Measurements from ENCODE around the gene THTPA. TPM values are rescaled to one million over a fixed set of nuclear protein-coding genes. Genes with fewer than 3 reads are reported as not detected.
"Not testable (repeated sequence)": the region's sequence is repeated elsewhere in the genome, so short reads cannot be mapped to it uniquely, and the experiment has no call there.

Gene THTPA
- total and polyA plus RNA-seq, 3 experiments from 2014 or later, result 10.7 to 13.4 (median 13.4) TPM

- Histone ChIP-seq H3K4me1 (ENCODE audit: insufficient read depth, low read length) (peaks cover 9% of the 10 kb centered on the region), H3K9me3 (ENCODE audit: low read length) (no peaks in the 10 kb centered on the region), H3K4me3 (ENCODE audit: low read length) (no peak overlapping the region), H3K36me3 (ENCODE audit: insufficient read depth, low read length) (no peaks in the 10 kb centered on the region), H3K27ac (ENCODE audit: low read depth, low read length) (no peak overlapping the region), H3K27me3 (ENCODE audit: insufficient read depth, low read length, poor library complexity, severe bottlenecking) (no peaks in the 10 kb centered on the region)
- no peak overlapping the region for H3K27ac Mint-ChIP-seq
- no peak overlapping the region for H3K4me3 Mint-ChIP-seq
- H3K27me3 Mint-ChIP-seq, result peaks cover 13 to 18% of the 10 kb centered on the region in 2 donors
- CTCF ChIA-PET, result interaction anchor here (1.2 to 3.4 kb wide), 3 partner anchors 22 to 363 kb away, joined by 5 to 28 read pairs (median 6); partner anchors contain the start of gene DHRS4
- peaks cover 3 to 8% (median 7%) of the 10 kb centered on the region in 3 donors for H3K4me1 Mint-ChIP-seq
- POLR2A ChIA-PET, result no interaction called here
- DNase-seq, result no peak
- no peaks in the 10 kb centered on the region for H3K36me3 Mint-ChIP-seq
- H3K9me3 Mint-ChIP-seq, result no peaks in the 10 kb centered on the region
These were observed 34.1 kb downstream of the THTPA start for GRCh38 chr14:23590198-23590597.

GRCh38 chr14:23594191-23594590 lies 38.1 kb downstream of the THTPA start:
- H3K9me3 ChIP-seq (ENCODE audit: low read length); H3K27me3 ChIP-seq (ENCODE audit: insufficient read depth, low read length, poor library complexity, severe bottlenecking); H3K27ac ChIP-seq (ENCODE audit: low read depth, low read length); H3K4me1 ChIP-seq (ENCODE audit: insufficient read depth, low read length); H3K36me3 ChIP-seq (ENCODE audit: insufficient read depth, low read length); POLR2A ChIA-PET; DNase-seq; H3K36me3 Mint-ChIP-seq; H3K4me1 Mint-ChIP-seq; H3K4me3 Mint-ChIP-seq; H3K27ac Mint-ChIP-seq; H3K4me3 ChIP-seq (ENCODE audit: low read length); H3K9me3 Mint-ChIP-seq; H3K27me3 Mint-ChIP-seq: not testable (repeated sequence)
- CTCF ChIA-PET, result interaction anchor here (1.1 kb wide), 1 partner anchor 38 kb away, joined by 4 read pairs; no protein-coding TSS in a partner anchor

DNA sequence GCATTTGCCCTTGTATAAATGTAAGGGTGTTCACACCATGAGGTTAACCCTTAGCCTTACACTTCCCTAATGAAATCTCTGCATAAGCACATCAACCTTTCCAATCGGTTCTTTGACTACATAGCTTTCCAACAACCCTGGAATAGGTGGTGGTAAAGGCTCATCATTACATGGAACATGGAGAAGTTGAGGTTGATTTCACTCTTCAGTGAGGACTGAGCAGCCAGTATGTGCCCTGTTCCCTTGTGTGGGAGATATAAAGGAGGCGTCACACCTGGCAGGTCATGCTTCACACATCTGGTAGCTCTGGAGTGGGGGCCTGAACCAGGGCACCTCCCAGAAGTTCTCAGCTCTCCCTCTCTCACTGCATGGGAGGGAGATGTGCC lies 44.2 kb downstream of the THTPA start:
- Histone ChIP-seq H3K36me3 (ENCODE audit: insufficient read depth, low read length) (no peaks in the 10 kb centered on the region), H3K27me3 (ENCODE audit: insufficient read depth, low read length, poor library complexity, severe bottlenecking) (no peaks in the 10 kb centered on the region), H3K27ac (ENCODE audit: low read depth, low read length) (no peak overlapping the region), H3K4me1 (ENCODE audit: insufficient read depth, low read length) (no peaks in the 10 kb centered on the region), H3K4me3 (ENCODE audit: low read length) (no peak overlapping the region), H3K9me3 (ENCODE audit: low read length) (no peaks in the 10 kb centered on the region)
- Mint-ChIP-seq H3K4me3 (no peak overlapping the region), H3K4me1 (no peaks in the 10 kb centered on the region), H3K36me3 (peaks cover 0 to 17% (median 3%) of the 10 kb centered on the region in 3 donors), H3K27ac (no peak overlapping the region), H3K27me3 (peaks cover 9 to 15% of the 10 kb centered on the region in 2 donors), H3K9me3 (peaks cover 0 to 3% (median 2%) of the 10 kb centered on the region in 5 donors)
- CTCF ChIA-PET, result interaction anchor here (1.2 kb wide), 1 partner anchor 11 kb away, joined by 3 read pairs; no protein-coding TSS in a partner anchor
- no peak for DNase-seq
- POLR2A ChIA-PET, result interaction anchor here (0.7 kb wide), 1 partner anchor 142 kb away, joined by 4 read pairs; no protein-coding TSS in a partner anchor

DNA sequence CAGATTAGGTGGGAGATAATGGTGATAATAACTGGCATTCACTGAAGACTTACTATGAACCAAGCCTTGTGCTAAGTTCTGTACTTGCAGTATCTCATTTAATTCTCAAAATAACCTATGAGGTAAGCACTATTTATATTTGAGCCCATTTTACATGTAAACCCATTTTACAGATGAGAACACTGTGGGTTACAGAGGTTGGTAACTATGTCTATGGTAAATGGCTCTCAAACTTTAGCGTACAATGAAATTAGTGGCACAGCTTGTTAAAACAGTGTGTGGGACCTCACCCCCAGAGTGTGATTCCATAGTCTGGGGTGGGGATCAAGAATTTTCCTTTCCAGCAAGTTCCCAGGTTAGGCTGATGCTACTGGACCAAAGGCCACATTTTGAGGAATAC lies 44.7 kb downstream of the THTPA start:
- no peaks in the 10 kb centered on the region for H3K27me3 ChIP-seq (ENCODE audit: insufficient read depth, low read length, poor library complexity, severe bottlenecking)
- Mint-ChIP-seq H3K4me1 (no peaks in the 10 kb centered on the region), H3K27me3 (peaks cover 9 to 15% of the 10 kb centered on the region in 2 donors), H3K36me3 (peaks cover 0 to 17% (median 3%) of the 10 kb centered on the region in 3 donors), H3K9me3 (peaks cover 0 to 3% (median 2%) of the 10 kb centered on the region in 5 donors), H3K27ac (peak overlapping the region in 1 of 8 donors; percentile 21), H3K4me3 (no peak overlapping the region)
- CTCF ChIA-PET, result interaction anchor here (1.2 kb wide), 1 partner anchor 12 kb away, joined by 3 read pairs; no protein-coding TSS in a partner anchor
- DNase-seq, result no peak
- POLR2A ChIA-PET, result no interaction called here
- H3K36me3 ChIP-seq (ENCODE audit: insufficient read depth, low read length), result no peaks in the 10 kb centered on the region
- no peak overlapping the region for H3K27ac ChIP-seq (ENCODE audit: low read depth, low read length)
- H3K4me1 ChIP-seq (ENCODE audit: insufficient read depth, low read length), result no peaks in the 10 kb centered on the region
- H3K9me3 ChIP-seq (ENCODE audit: low read length), result no peaks in the 10 kb centered on the region
- no peak overlapping the region for H3K4me3 ChIP-seq (ENCODE audit: low read length)

DNA sequence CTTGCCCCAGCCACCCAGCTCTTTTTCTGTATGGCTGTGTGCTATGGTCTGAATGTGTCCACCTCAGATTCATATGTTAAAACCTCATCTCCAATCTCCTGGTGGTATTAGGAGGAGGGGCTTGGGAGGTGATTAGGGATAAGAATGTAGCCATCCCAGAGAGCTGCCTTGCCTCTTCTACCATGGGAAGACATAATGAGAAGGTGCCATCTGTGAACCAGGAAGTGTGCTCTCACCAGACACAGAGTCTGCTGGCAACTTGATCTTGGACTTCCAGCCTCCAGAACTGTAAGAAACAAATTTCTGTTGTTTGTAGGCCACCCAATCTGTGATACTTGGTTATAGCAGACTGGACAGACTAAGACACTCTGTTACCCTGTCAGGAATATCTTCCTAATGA lies 45.4 kb downstream of the THTPA start:
- Mint-ChIP-seq H3K4me3 (no peak overlapping the region), H3K27ac (no peak overlapping the region), H3K9me3 (peaks cover 0 to 3% (median 2%) of the 10 kb centered on the region in 5 donors), H3K36me3 (peaks cover 0 to 17% (median 3%) of the 10 kb centered on the region in 3 donors), H3K27me3 (peaks cover 9 to 15% of the 10 kb centered on the region in 2 donors), H3K4me1 (no peaks in the 10 kb centered on the region)
- no peak overlapping the region for H3K27ac ChIP-seq (ENCODE audit: low read depth, low read length)
- no peaks in the 10 kb centered on the region for H3K9me3 ChIP-seq (ENCODE audit: low read length)
- CTCF ChIA-PET, result interaction anchor here (1.2 kb wide), 1 partner anchor 12 kb away, joined by 3 read pairs; no protein-coding TSS in a partner anchor
- no peaks in the 10 kb centered on the region for H3K36me3 ChIP-seq (ENCODE audit: insufficient read depth, low read length)
- H3K27me3 ChIP-seq (ENCODE audit: insufficient read depth, low read length, poor library complexity, severe bottlenecking), result no peaks in the 10 kb centered on the region
- no peaks in the 10 kb centered on the region for H3K4me1 ChIP-seq (ENCODE audit: insufficient read depth, low read length)
- DNase-seq, result no peak
- POLR2A ChIA-PET, result no interaction called here
- H3K4me3 ChIP-seq (ENCODE audit: low read length), result no peak overlapping the region

- H3K36me3 ChIP-seq (ENCODE audit: insufficient read depth, low read length), result no peaks in the 10 kb centered on the region
- H3K4me3 ChIP-seq (ENCODE audit: low read length), result no peak overlapping the region
- Mint-ChIP-seq H3K36me3 (peaks cover 0 to 17% (median 3%) of the 10 kb centered on the region in 3 donors), H3K4me3 (no peak overlapping the region), H3K27ac (peak overlapping the region in 1 of 8 donors; percentile 55), H3K4me1 (no peaks in the 10 kb centered on the region), H3K27me3 (peaks cover 8 to 15% of the 10 kb centered on the region in 2 donors), H3K9me3 (peaks cover 0 to 3% (median 2%) of the 10 kb centered on the region in 5 donors)
- H3K9me3 ChIP-seq (ENCODE audit: low read length), result no peaks in the 10 kb centered on the region
- DNase-seq, result no peak
- no peak overlapping the region for H3K27ac ChIP-seq (ENCODE audit: low read depth, low read length)
- no peaks in the 10 kb centered on the region for H3K4me1 ChIP-seq (ENCODE audit: insufficient read depth, low read length)
- H3K27me3 ChIP-seq (ENCODE audit: insufficient read depth, low read length, poor library complexity, severe bottlenecking), result no peaks in the 10 kb centered on the region
- ChIA-PET POLR2A (no interaction called here), CTCF (no interaction called here)
These were observed 45.7 kb downstream of the THTPA start for GRCh38 chr14:23601845-23602180.

DNA sequence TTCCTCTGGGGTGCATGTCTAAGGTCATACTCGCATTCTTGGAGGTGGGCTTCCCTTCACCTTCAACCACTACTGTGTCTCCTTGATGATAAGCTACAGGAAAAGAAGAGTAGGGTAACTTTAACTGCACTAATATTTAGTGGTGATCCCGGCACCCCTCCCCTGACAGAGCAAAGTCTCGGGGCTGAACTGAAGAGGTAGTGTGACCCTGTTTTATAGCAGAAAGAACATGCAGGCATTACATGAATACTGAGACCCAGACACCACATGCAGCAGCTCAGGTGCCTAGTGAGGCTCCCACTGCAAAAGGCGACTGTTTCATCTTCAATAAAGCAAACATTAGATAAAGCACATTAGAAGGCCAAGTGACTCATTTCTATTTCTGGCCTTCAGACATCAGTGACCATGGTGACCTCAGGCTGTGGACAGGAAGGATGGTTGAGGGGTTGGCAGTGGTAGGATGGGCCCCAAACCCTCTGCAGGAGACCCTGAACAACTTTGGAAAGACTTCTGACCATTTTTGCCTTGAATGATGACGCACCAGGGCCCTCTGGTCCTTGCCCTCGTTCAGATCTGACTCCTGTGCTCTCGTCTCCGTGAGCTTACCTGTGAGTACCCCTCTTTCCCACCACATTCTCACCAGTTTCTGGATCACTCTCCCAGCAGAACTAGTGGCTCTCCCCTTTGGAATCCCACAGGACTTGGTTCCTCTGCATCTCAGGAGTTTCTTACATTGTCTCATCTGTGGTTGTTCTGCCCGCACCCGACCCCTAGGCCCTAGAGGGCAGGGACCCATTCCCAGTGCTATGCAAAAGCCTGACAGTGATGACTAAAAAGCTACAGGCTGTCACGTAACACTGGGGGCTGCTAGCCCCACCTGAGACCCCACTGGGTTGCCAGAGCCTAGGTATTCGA lies 46.4 kb downstream of the THTPA start:
- Histone ChIP-seq H3K27ac (ENCODE audit: low read depth, low read length) (no peak overlapping the region), H3K27me3 (ENCODE audit: insufficient read depth, low read length, poor library complexity, severe bottlenecking) (no peaks in the 10 kb centered on the region), H3K9me3 (ENCODE audit: low read length) (no peaks in the 10 kb centered on the region), H3K36me3 (ENCODE audit: insufficient read depth, low read length) (no peaks in the 10 kb centered on the region), H3K4me3 (ENCODE audit: low read length) (no peak overlapping the region), H3K4me1 (ENCODE audit: insufficient read depth, low read length) (no peaks in the 10 kb centered on the region)
- Mint-ChIP-seq H3K36me3 (peaks cover 0 to 17% (median 3%) of the 10 kb centered on the region in 3 donors), H3K4me1 (no peaks in the 10 kb centered on the region), H3K4me3 (no peak overlapping the region), H3K27me3 (peaks cover 5 to 14% of the 10 kb centered on the region in 2 donors), H3K27ac (peak overlapping the region in 1 of 8 donors; percentile 36), H3K9me3 (peaks cover 0 to 3% (median 2%) of the 10 kb centered on the region in 5 donors)
- ChIA-PET CTCF (no interaction called here), POLR2A (no interaction called here)
- DNase-seq, result no peak

DNA sequence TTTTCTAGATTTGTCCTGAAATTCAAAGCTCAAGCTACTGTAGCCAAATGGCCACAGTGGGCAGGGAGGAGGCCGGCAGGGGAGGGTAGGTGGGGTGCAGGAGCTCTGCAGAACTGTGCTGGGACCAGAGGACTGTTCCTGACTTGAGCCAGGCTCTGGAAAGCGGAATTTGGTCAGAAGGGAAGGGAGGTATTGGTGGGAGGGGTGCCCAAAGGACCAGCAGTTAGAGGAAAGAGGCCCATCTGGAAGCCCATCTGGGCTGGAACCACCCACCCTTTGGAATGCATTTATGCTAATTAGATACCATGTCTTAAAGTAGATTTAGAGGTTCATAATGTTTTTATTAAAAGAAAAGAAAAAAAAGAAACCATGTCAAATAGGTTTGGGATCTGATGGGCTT lies 47.0 kb downstream of the THTPA start:
- no peak for DNase-seq
- peaks cover 0 to 17% (median 3%) of the 10 kb centered on the region in 3 donors for H3K36me3 Mint-ChIP-seq
- Histone ChIP-seq H3K9me3 (ENCODE audit: low read length) (no peaks in the 10 kb centered on the region), H3K4me3 (ENCODE audit: low read length) (no peak overlapping the region), H3K27me3 (ENCODE audit: insufficient read depth, low read length, poor library complexity, severe bottlenecking) (no peaks in the 10 kb centered on the region), H3K4me1 (ENCODE audit: insufficient read depth, low read length) (no peaks in the 10 kb centered on the region), H3K36me3 (ENCODE audit: insufficient read depth, low read length) (no peaks in the 10 kb centered on the region), H3K27ac (ENCODE audit: low read depth, low read length) (no peak overlapping the region)
- H3K4me1 Mint-ChIP-seq, result no peaks in the 10 kb centered on the region
- ChIA-PET CTCF (no interaction called here), POLR2A (no interaction called here)
- H3K27ac Mint-ChIP-seq, result no peak overlapping the region
- peaks cover 5 to 10% of the 10 kb centered on the region in 2 donors for H3K27me3 Mint-ChIP-seq
- no peak overlapping the region for H3K4me3 Mint-ChIP-seq
- peaks cover 0 to 3% (median 2%) of the 10 kb centered on the region in 5 donors for H3K9me3 Mint-ChIP-seq
